ENCODE measurements around the gene AHI1. TPM values are rescaled to one million over a fixed set of nuclear protein-coding genes. Genes with fewer than 3 reads are reported as not detected.

AHI1 gene
- total and polyA plus RNA-seq, 2 donors (not counting 1 experiment from before 2014, with no cell fraction given), result 8.3 to 61.7 TPM

GRCh38 chr6:135499441-135500340 is 2.2 kb upstream of the AHI1 start:
- Histone ChIP-seq H3K79me2 (ENCODE audit: control insufficient read depth, insufficient read depth, low read length) (no peaks in the 10 kb centered on the region), H4K20me1 (ENCODE audit: control insufficient read depth, insufficient read depth, low read length, poor library complexity, severe bottlenecking) (no peaks in the 10 kb centered on the region), H3K9ac (ENCODE audit: low read length) (no peak overlapping the region), H3K27ac (ENCODE audit: low read length in 2 of 2) (no peak overlapping the region), H3K4me1 (ENCODE audit: control insufficient read depth in 2 of 2, insufficient read depth in 2 of 2, low read length in 2 of 2) (peaks cover 10 to 12% of the 10 kb centered on the region in 2 donors), H3K4me2 (replicated peaks; ENCODE audit: low read depth, low read length, poor library complexity, severe bottlenecking) (no peak overlapping the region), H3K27me3 (replicated peaks in 1 of 4; ENCODE audit: control extremely low read depth in 1 of 4, control insufficient read depth in 3 of 4, insufficient read depth in 4 of 4, low read length in 3 of 4) (no peaks in the 10 kb centered on the region), H3K4me3 (ENCODE audit: control extremely low read depth in 1 of 5, extremely low read depth in 1 of 5, insufficient read depth in 1 of 5, low read depth in 2 of 5, low read length in 4 of 5) (no peak overlapping the region), H3K9me3 (ENCODE audit: control extremely low read depth in 1 of 3, control insufficient read depth in 2 of 3, insufficient read depth in 1 of 3, low read length in 2 of 3) (no peaks in the 10 kb centered on the region), H2AFZ (ENCODE audit: insufficient read depth, low read depth, low read length, poor library complexity, severe bottlenecking) (no peak overlapping the region), H3K36me3 (replicated peaks in 1 of 2; ENCODE audit: control extremely low read depth in 1 of 2, control insufficient read depth in 1 of 2, extremely low read depth in 1 of 2, insufficient read depth in 2 of 2, low read length in 1 of 2) (no peaks in the 10 kb centered on the region)
- DNase-seq (no peak), ATAC-seq (ENCODE audit: low read depth) (no peak)
- H3K4me1 Mint-ChIP-seq, result peaks cover 12% of the 10 kb centered on the region
- intact Hi-C loops (cut with micrococcal nuclease), result loop anchor here (5.0 kb wide), 5 partner anchors 47 to 1547 kb away; partner anchors contain the start of genes MYB and TBPL1
- WGBS (ENCODE audit: insufficient coverage), result 96% methylated on average over 3 of the region's 5 CpGs
- no peaks in the 10 kb centered on the region for H3K9me3 Mint-ChIP-seq (ENCODE audit: insufficient read depth)
- POLR2A ChIA-PET, result no interaction called here
- no peak for TF ChIP-seq EZH2 (IDR thresholded peaks at IDR 0.05; ENCODE audit: borderline replicate concordance, insufficient read depth, low read depth, low read length, poor library complexity, severe bottlenecking)
- H3K27ac Mint-ChIP-seq, result no peak overlapping the region
- CTCF ChIA-PET, result interaction anchor here (0.8 to 1.7 kb wide), 4 partner anchors 49 to 818 kb away, joined by 3 to 7 read pairs (median 4); no protein-coding TSS in a partner anchor
- no peaks in the 10 kb centered on the region for H3K27me3 Mint-ChIP-seq
- H3K4me3 Mint-ChIP-seq, result no peak overlapping the region

- no peaks in the 10 kb centered on the region for H3K27me3 ChIP-seq (replicated peaks in 1 of 4; ENCODE audit: control extremely low read depth in 1 of 4, control insufficient read depth in 3 of 4, insufficient read depth in 4 of 4, low read length in 3 of 4)
- DNase-seq, result peak; percentile 80
- no peaks in the 10 kb centered on the region for H3K79me2 ChIP-seq (ENCODE audit: control insufficient read depth, insufficient read depth, low read length)
- no peak overlapping the region for H3K27ac Mint-ChIP-seq
- CTCF ChIA-PET, result interaction anchor here (0.6 to 1.7 kb wide), 9 partner anchors 33 to 792 kb away, joined by 3 to 7 read pairs (median 3); partner anchors contain the start of gene BCLAF1
- no peak for TF ChIP-seq EZH2 (IDR thresholded peaks at IDR 0.05; ENCODE audit: borderline replicate concordance, insufficient read depth, low read depth, low read length, poor library complexity, severe bottlenecking)
- TF ChIP-seq CTCF (IDR thresholded peaks at IDR 0.05), result no peak
- H2AFZ ChIP-seq (ENCODE audit: insufficient read depth, low read depth, low read length, poor library complexity, severe bottlenecking), result peak overlapping the region; percentile 79
- no peaks in the 10 kb centered on the region for H3K9me3 ChIP-seq (ENCODE audit: control extremely low read depth in 1 of 3, control insufficient read depth in 2 of 3, insufficient read depth in 1 of 3, low read length in 2 of 3)
- peaks cover 12% of the 10 kb centered on the region for H3K4me1 Mint-ChIP-seq
- H3K9me3 Mint-ChIP-seq (ENCODE audit: insufficient read depth), result no peaks in the 10 kb centered on the region
- peak overlapping the region; percentile 100 for H3K9ac ChIP-seq (ENCODE audit: low read length)
- intact Hi-C loops (cut with micrococcal nuclease), result loop anchor here (5.0 kb wide), 5 partner anchors 46 to 1546 kb away; partner anchors contain the start of genes MYB and TBPL1
- H3K27me3 Mint-ChIP-seq, result no peaks in the 10 kb centered on the region
- peak overlapping the region; percentile 93 to 99 for H3K27ac ChIP-seq (ENCODE audit: low read length in 2 of 2)
- no peaks in the 10 kb centered on the region for H4K20me1 ChIP-seq (ENCODE audit: control insufficient read depth, insufficient read depth, low read length, poor library complexity, severe bottlenecking)
- 5% methylated on average over 10 of the region's 16 CpGs for WGBS (ENCODE audit: insufficient coverage)
- no peaks in the 10 kb centered on the region for H3K36me3 ChIP-seq (replicated peaks in 1 of 2; ENCODE audit: control extremely low read depth in 1 of 2, control insufficient read depth in 1 of 2, extremely low read depth in 1 of 2, insufficient read depth in 2 of 2, low read length in 1 of 2)
- H3K4me3 Mint-ChIP-seq, result no peak overlapping the region
- POLR2A ChIA-PET, result interaction anchor here (0.7 to 1.8 kb wide), 4 partner anchors 382 to 792 kb away, joined by 3 to 17 read pairs (median 6); partner anchors contain the start of genes BCLAF1 and MTFR2
- peak overlapping the region; percentile 82 to 97 (median 93) for H3K4me3 ChIP-seq (ENCODE audit: control extremely low read depth in 1 of 5, extremely low read depth in 1 of 5, insufficient read depth in 1 of 5, low read depth in 2 of 5, low read length in 4 of 5)
- peak overlapping the region; percentile 83 for H3K4me2 ChIP-seq (replicated peaks; ENCODE audit: low read depth, low read length, poor library complexity, severe bottlenecking)
- H3K4me1 ChIP-seq (ENCODE audit: control insufficient read depth in 2 of 2, insufficient read depth in 2 of 2, low read length in 2 of 2), result peaks cover 10 to 12% of the 10 kb centered on the region in 2 donors
- ATAC-seq (ENCODE audit: low read depth), result peak; percentile 32
Measured at GRCh38 chr6:135498185-135498841, 773 bp upstream of the AHI1 start.

All from B cell (primary cell).